DND-41 (cell line): Measurements from ENCODE around the gene CNRIP1.

Source experiments
- ATAC-seq: fragments of 200-7000 bp; cut with Tn5 transposase; 3 replicates; pipeline ENCODE4 v1.9.1; 2021; ENCODE audit warnings: low read depth; ENCODE audit not compliant: insufficient read depth
- DNase-seq: peaks from one replicate; pipeline ENCODE4 v3.0.0-alpha.2; 2020
- H2AFZ ChIP-seq: 2 replicates; pipeline ENCODE4 v1.6.0; 2012; ENCODE audit warnings: low read depth, low read length
- H3K27ac ChIP-seq: 2 replicates; pipeline ENCODE4 v1.5.1; 2012; ENCODE audit warnings: low read length, inconsistent platforms
- H3K27me3 ChIP-seq: fragments of 200-600 bp; sonication (generic); 2 replicates; pipeline ENCODE4 v1.6.0; 2012; ENCODE audit warnings: low read length, mild to moderate bottlenecking, inconsistent platforms; ENCODE audit not compliant: insufficient read depth, poor library complexity
- H3K36me3 ChIP-seq: 2 replicates; pipeline ENCODE4 v1.5.1; 2012; ENCODE audit warnings: low read length, inconsistent platforms; ENCODE audit not compliant: insufficient read depth
- H3K4me1 ChIP-seq: 2 replicates; pipeline ENCODE4 v1.5.1; 2012; ENCODE audit warnings: mild to moderate bottlenecking, low read length; ENCODE audit not compliant: insufficient read depth
- H3K4me2 ChIP-seq: 2 replicates; pipeline ENCODE4 v1.6.0; 2012; ENCODE audit warnings: mild to moderate bottlenecking, moderate library complexity, low read length, inconsistent platforms; ENCODE audit not compliant: insufficient read depth
- H3K4me3 ChIP-seq, 2 experiments: fragments of 200-600 bp in 1 of 2; shearing (Covaris generic) in 1 of 2; 2 replicates each; pipeline ENCODE4 v1.5.1; 2012 to 2016; ENCODE audit warnings: inconsistent platforms in 2 of 2, low read length in 2 of 2, mild to moderate bottlenecking in 2 of 2, low read depth in 1 of 2, moderate library complexity in 1 of 2
- H3K79me2 ChIP-seq: 2 replicates; pipeline ENCODE4 v1.6.0; 2012; ENCODE audit warnings: low read length, inconsistent platforms; ENCODE audit not compliant: insufficient read depth
- H3K9ac ChIP-seq: 2 replicates; pipeline ENCODE4 v1.6.0; 2012; ENCODE audit warnings: low read depth, mild to moderate bottlenecking, inconsistent platforms, low read length, moderate library complexity
- H3K9me3 ChIP-seq: 2 replicates; pipeline ENCODE4 v1.5.1; 2012; ENCODE audit warnings: low read length, moderate library complexity, mild to moderate bottlenecking, inconsistent platforms; ENCODE audit not compliant: insufficient read depth, severe bottlenecking
- H4K20me1 ChIP-seq: 2 replicates; pipeline ENCODE4 v1.6.0; 2012; ENCODE audit warnings: low read length; ENCODE audit not compliant: insufficient read depth
- CTCF ChIP-seq: IDR thresholded peaks from 2 replicates; pipeline ENCODE4 v1.5.1; 2012; ENCODE audit warnings: borderline replicate concordance, low read length, moderate library complexity, mild to moderate bottlenecking; ENCODE audit not compliant: poor library complexity, severe bottlenecking; ENCODE audit errors: extremely low read depth
- EZH2 ChIP-seq: IDR thresholded peaks from 3 replicates; pipeline ENCODE4 v1.6.1; 2012; ENCODE audit warnings: borderline replicate concordance, low read depth, mild to moderate bottlenecking, moderate library complexity, low read length, inconsistent platforms; ENCODE audit not compliant: severe bottlenecking

Gene CNRIP1

GRCh38 chr2:68319398-68320117 lies at the start of gene CNRIP1:
Gene CNRIP1, minus strand, starts transcription at chr2:68319949. Its CDS starts 549 bp downstream, at chr2:68319400.
- Histone ChIP-seq H3K4me1 (no peaks in the 10 kb centered on the region), H3K9me3 (no peaks in the 10 kb centered on the region), H3K4me3 (no peak within 1 kb of the TSS), H3K36me3 (no peaks in the 10 kb centered on the region), H4K20me1 (no peaks in the 10 kb centered on the region), H3K4me2 (no peak within 1 kb of the TSS), H3K79me2 (no peaks in the 10 kb centered on the region), H2AFZ (no peak within 1 kb of the TSS), H3K9ac (no peak within 1 kb of the TSS), H3K27ac (no peak within 1 kb of the TSS), H3K27me3 (peaks cover 2% of the 10 kb centered on the region)
- ATAC-seq (no peak), DNase-seq (no peak)
- TF ChIP-seq EZH2 (no peak), CTCF (no peak)

- Histone ChIP-seq H3K9ac (no peak overlapping the region), H3K4me1 (peaks cover 10% of the 10 kb centered on the region), H3K79me2 (no peaks in the 10 kb centered on the region), H3K27ac (no peak overlapping the region), H3K9me3 (no peaks in the 10 kb centered on the region), H3K36me3 (no peaks in the 10 kb centered on the region), H3K27me3 (no peaks in the 10 kb centered on the region), H3K4me3 (no peak overlapping the region), H3K4me2 (no peak overlapping the region), H4K20me1 (no peaks in the 10 kb centered on the region), H2AFZ (no peak overlapping the region)
- no peak for ATAC-seq
- no peak for DNase-seq
- TF ChIP-seq CTCF (no peak), EZH2 (no peak)
These were observed 49.6 kb upstream of the CNRIP1 start for GRCh38 chr2:68369337-68369734.

GRCh38 chr2:68368654-68369336 lies 49.0 kb upstream of the CNRIP1 start:
- no peak overlapping the region for H3K27ac ChIP-seq
- TF ChIP-seq CTCF (no peak), EZH2 (no peak)
- no peak overlapping the region for H3K9ac ChIP-seq
- H3K79me2 ChIP-seq: no peaks in the 10 kb centered on the region
- no peak overlapping the region for H3K4me2 ChIP-seq
- no peak for ATAC-seq
- no peak for DNase-seq
- H3K27me3 ChIP-seq: no peaks in the 10 kb centered on the region
- no peaks in the 10 kb centered on the region for H4K20me1 ChIP-seq
- no peak overlapping the region for H2AFZ ChIP-seq
- no peaks in the 10 kb centered on the region for H3K36me3 ChIP-seq
- H3K9me3 ChIP-seq: no peaks in the 10 kb centered on the region
- H3K4me3 ChIP-seq: no peak overlapping the region
- peaks cover 10% of the 10 kb centered on the region for H3K4me1 ChIP-seq
